Smooth muscle cell (in vitro differentiated cells): Measurements from ENCODE around the gene SCAMP2. TPM values are rescaled to one million over a fixed set of nuclear protein-coding genes. Genes with fewer than 3 reads are reported as not detected.

ENCODE experiments used
- DNase-seq: peaks from one replicate; lab custom pipeline; 2025; ENCODE audit not compliant: unreplicated experiment; lab: John Stamatoyannopoulos, UW
- H2AFZ ChIP-seq: fragments of 200-600 bp; sonication (generic); 2 replicates; pipeline ENCODE4 v1.6.0; 2016; ENCODE audit warnings: antibody characterized with exemption, low read depth, mild to moderate bottlenecking
- H3F3A ChIP-seq: fragments of 200-600 bp; sonication (generic); 2 replicates; pipeline ENCODE4 v1.6.0; 2017; ENCODE audit warnings: antibody characterized with exemption, low read depth
- H3K27ac ChIP-seq: fragments of 200-600 bp; sonication (generic); 2 replicates; pipeline ENCODE4 v1.5.1; 2016; ENCODE audit warnings: low read depth, mild to moderate bottlenecking
- H3K27me3 ChIP-seq: fragments of 200-600 bp; sonication (generic); 2 replicates; pipeline ENCODE4 v1.6.1; 2016; ENCODE audit warnings: low read depth, mild to moderate bottlenecking
- H3K36me3 ChIP-seq: fragments of 200-600 bp; sonication (generic); 2 replicates; pipeline ENCODE4 v1.5.1; 2016; ENCODE audit warnings: low read depth
- H3K4me1 ChIP-seq: fragments of 200-600 bp; sonication (generic); 2 replicates; pipeline ENCODE4 v1.5.1; 2016; ENCODE audit warnings: low read depth
- H3K4me2 ChIP-seq: fragments of 200-600 bp; sonication (generic); 2 replicates; pipeline ENCODE4 v1.6.0; 2016; ENCODE audit warnings: mild to moderate bottlenecking
- H3K4me3 ChIP-seq: fragments of 200-600 bp; sonication (generic); 2 replicates; pipeline ENCODE4 v1.5.1; 2016; ENCODE audit warnings: mild to moderate bottlenecking
- H3K79me2 ChIP-seq: fragments of 200-600 bp; sonication (generic); 2 replicates; pipeline ENCODE4 v1.6.0; 2016; ENCODE audit warnings: low read depth, mild to moderate bottlenecking
- H3K9ac ChIP-seq: fragments of 200-600 bp; sonication (generic); 2 replicates; pipeline ENCODE4 v1.6.0; 2016; ENCODE audit warnings: low read depth
- H3K9me3 ChIP-seq: fragments of 200-600 bp; sonication (generic); replicated peaks from 2 replicates; pipeline ENCODE4 v1.5.1; 2016; ENCODE audit warnings: low read depth
- H4K20me1 ChIP-seq: fragments of 200-600 bp; sonication (generic); 2 replicates; pipeline ENCODE4 v1.6.0; 2016; ENCODE audit warnings: low read depth
- CTCF ChIP-seq: fragments of 200-600 bp; sonication (generic); IDR thresholded peaks from 2 replicates; pipeline ENCODE4 v1.5.1; 2017; ENCODE audit warnings: borderline replicate concordance, mild to moderate bottlenecking, antibody characterized with exemption; ENCODE audit not compliant: insufficient read depth, poor library complexity, severe bottlenecking
- WGBS: methylation state at CpG from one replicate; pipeline ENCODE4 v1.1.7; 2016; ENCODE audit warnings: low lambda C conversion rate; 5-methylcytosine and 5-hydroxymethylcytosine counted together
- polyA plus RNA-seq: library from polyadenylated mRNA; unstranded; fragments of >200 nt; fragmentation: Nextera tagmentation; extraction: Ambion mirVana; gene quantifications from 2 replicates; pipeline ENCODE4 v1.2.1, GENCODE V29; 2016
- total RNA-seq: library from RNA; depleted of rRNA; stranded (reverse); fragments of >200 nt; gene quantifications from 2 replicates; pipeline ENCODE4 v1.2.3, GENCODE V29; 2014

SCAMP2 gene
- total and polyA plus RNA-seq, 2 experiments from 2014 or later: 55.5 to 80.3 TPM

GRCh38 chr15:74913041-74913440 lies 39.9 kb upstream of the SCAMP2 start:
- 96% methylated on average over 9 of the region's 9 CpGs for WGBS
- Histone ChIP-seq H2AFZ (no peak overlapping the region), H3K4me1 (no peaks in the 10 kb centered on the region), H3K27me3 (no peaks in the 10 kb centered on the region), H4K20me1 (no peaks in the 10 kb centered on the region), H3K79me2 (no peaks in the 10 kb centered on the region), H3K27ac (no peak overlapping the region), H3K9ac (no peak overlapping the region), H3K4me2 (no peak overlapping the region), H3K36me3 (no peaks in the 10 kb centered on the region), H3F3A (no peaks in the 10 kb centered on the region), H3K9me3 (no peaks in the 10 kb centered on the region), H3K4me3 (no peak overlapping the region)
- DNase-seq: no peak
- TF ChIP-seq CTCF: no peak

- H3F3A ChIP-seq: peaks cover 5% of the 10 kb centered on the region
- H4K20me1 ChIP-seq: peaks cover 7% of the 10 kb centered on the region
- H3K4me1 ChIP-seq: peaks cover 11% of the 10 kb centered on the region
- H3K79me2 ChIP-seq: peaks cover 19% of the 10 kb centered on the region
- H2AFZ ChIP-seq: no peak overlapping the region
- no peaks in the 10 kb centered on the region for H3K36me3 ChIP-seq
- H3K9me3 ChIP-seq: no peaks in the 10 kb centered on the region
- TF ChIP-seq CTCF: no peak
- WGBS: 97% methylated on average over 4 of the region's 4 CpGs
- DNase-seq: no peak
- no peak overlapping the region for H3K9ac ChIP-seq
- H3K4me3 ChIP-seq: no peak overlapping the region
- no peak overlapping the region for H3K27ac ChIP-seq
- no peaks in the 10 kb centered on the region for H3K27me3 ChIP-seq
- no peak overlapping the region for H3K4me2 ChIP-seq
Measured at GRCh38 chr15:74908635-74909034, 35.5 kb upstream of the SCAMP2 start.

- H3K4me3 ChIP-seq: peak overlapping the region; percentile 81
Measured at GRCh38 chr15:74907163-74907870, 34.2 kb upstream of the SCAMP2 start.

More at GRCh38 chr15:74907163-74907870, 34.2 kb upstream of the SCAMP2 start:
- H2AFZ ChIP-seq: peak overlapping the region; percentile 98
- 45% methylated on average over 8 of the region's 8 CpGs for WGBS
- peak overlapping the region; percentile 91 for H3K4me2 ChIP-seq
- no peak for TF ChIP-seq CTCF
- no peaks in the 10 kb centered on the region for H3K36me3 ChIP-seq
- peak overlapping the region; percentile 68 for H3K27ac ChIP-seq
- peaks cover 11% of the 10 kb centered on the region for H3K4me1 ChIP-seq
- H3F3A ChIP-seq: peaks cover 5% of the 10 kb centered on the region
- peaks cover 7% of the 10 kb centered on the region for H4K20me1 ChIP-seq
- H3K9me3 ChIP-seq: no peaks in the 10 kb centered on the region
- DNase-seq: no peak
- peaks cover 20% of the 10 kb centered on the region for H3K79me2 ChIP-seq
- H3K27me3 ChIP-seq: no peaks in the 10 kb centered on the region
- H3K9ac ChIP-seq: peak overlapping the region; percentile 88
